Stimulated activated CD8-positive, alpha-beta memory T cell treated with anti-CD3 and anti-CD28 coated beads, Interleukin-7, amount 100 ng/mL, for 24 hours (primary cell): ENCODE measurements around the gene AQP12B.

Experiments
- DNase-seq: peaks from one replicate; pipeline ENCODE4 v3.0.0-alpha.2; 2020; ENCODE audit warnings: low read depth

AQP12B gene

DNA sequence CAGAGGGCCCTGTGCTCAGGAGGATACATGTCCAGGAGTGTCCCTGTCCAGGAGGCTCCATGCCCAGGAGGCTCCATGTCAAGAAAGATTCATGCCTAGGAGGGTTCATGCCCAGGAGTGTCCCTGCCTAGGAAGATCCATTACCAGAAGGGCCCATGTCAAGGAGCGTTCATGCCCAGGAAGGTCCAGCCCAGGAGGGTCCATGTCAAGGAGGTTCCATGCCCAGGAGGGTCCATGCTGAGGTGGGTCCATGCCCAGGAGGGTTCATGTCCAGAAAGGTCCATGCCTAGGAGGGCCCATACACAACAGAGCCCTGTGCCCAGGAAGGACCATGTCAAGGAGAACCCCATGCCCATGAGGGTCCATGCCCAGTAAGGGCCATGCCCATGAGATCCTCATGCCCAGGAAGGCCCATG is 50.4 kb downstream of the AQP12B start:
- no peak for DNase-seq

DNA sequence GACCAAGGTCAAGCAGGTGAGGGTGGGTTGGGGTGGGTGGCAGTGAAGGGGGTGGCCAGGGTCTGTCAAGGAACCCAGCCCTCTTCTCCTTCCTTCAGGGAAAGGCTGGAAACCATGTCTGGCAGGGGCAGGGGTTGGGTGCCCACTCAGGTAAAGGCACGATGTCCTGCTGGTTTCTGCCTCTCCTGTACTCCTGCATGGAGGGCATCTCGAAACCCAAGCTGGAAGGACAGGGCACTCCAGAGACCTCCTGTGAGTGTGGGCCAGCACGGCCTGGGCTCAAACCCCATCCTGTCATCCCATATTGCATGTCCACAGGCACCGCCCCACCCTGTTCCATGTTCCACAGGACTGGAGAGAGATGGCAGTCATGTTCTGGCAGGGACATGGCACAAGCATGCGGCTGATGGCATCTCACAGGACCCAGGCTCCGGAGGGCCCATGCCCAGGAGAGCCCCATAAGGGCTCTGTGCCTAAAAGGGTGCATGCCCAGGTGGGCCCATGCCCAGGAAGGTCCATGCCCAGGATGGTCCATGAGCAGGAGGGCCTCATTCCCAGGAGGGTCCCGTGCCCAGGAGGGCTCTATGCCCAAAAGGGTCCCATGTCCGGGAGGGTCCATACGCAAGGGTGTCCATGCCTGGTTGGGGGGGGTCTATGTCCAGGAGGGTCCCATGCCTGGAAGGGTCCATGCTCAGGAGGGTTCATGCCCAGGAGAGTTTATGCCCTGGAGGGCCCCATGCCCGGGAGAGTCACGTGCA is 51.0 kb downstream of the AQP12B start:
- DNase-seq: no peak

DNA sequence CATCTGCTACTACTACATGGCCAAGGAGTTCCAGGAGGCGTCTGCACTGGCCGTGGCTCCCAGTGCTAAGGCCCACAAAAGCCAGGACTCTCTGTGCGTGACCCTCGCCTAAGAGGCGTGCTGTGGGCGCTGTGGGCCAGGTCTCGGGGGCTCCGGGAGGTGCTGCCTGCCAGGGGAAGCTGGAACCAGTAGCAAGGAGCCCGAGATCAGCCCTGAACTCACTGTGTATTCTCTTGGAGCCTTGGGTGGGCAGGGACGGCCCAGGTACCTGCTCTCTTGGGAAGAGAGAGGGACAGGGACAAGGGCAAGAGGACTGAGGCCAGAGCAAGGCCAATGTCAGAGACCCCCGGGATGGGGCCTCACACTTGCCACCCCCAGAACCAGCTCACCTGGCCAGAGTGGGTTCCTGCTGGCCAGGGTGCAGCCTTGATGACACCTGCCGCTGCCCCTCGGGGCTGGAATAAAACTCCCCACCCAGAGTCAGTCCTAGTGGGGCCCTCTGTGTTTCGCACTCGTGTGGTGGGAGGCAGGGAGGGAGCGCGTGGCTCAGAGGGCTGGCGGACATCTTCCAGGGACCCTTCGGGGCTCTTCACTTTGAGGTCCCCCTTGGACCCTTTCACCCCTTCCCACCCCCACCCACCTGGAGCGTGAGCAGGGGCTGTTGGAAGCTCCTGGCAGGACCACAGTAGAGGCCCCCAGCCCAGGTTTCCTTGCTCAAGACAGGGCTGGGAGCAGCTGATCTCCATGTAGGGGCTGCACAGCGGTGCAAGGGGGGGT is 51.7 kb downstream of the AQP12B start:
- no peak for DNase-seq

DNA sequence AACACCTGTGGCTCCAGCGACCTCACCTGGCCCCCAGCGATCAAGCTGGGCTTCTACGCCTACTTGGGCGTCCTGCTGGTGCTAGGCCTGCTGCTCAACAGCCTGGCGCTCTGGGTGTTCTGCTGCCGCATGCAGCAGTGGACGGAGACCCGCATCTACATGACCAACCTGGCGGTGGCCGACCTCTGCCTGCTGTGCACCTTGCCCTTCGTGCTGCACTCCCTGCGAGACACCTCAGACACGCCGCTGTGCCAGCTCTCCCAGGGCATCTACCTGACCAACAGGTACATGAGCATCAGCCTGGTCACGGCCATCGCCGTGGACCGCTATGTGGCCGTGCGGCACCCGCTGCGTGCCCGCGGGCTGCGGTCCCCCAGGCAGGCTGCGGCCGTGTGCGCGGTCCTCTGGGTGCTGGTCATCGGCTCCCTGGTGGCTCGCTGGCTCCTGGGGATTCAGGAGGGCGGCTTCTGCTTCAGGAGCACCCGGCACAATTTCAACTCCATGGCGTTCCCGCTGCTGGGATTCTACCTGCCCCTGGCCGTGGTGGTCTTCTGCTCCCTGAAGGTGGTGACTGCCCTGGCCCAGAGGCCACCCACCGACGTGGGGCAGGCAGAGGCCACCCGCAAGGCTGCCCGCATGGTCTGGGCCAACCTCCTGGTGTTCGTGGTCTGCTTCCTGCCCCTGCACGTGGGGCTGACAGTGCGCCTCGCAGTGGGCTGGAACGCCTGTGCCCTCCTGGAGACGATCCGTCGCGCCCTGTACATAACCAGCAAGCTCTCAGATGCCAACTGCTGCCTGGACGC is 52.5 kb downstream of the AQP12B start:
- DNase-seq: no peak

DNA sequence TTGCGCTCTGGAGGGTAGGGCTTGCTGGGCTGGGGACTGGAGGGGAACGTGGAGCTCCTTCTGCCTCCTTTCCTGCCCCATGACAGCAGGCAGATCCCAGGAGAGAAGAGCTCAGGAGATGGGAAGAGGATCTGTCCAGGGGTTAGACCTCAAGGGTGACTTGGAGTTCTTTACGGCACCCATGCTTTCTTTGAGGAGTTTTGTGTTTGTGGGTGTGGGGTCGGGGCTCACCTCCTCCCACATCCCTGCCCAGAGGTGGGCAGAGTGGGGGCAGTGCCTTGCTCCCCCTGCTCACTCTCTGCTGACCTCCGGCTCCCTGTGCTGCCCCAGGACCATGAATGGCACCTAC is 53.1 kb downstream of the AQP12B start:
- DNase-seq: no peak

DNA sequence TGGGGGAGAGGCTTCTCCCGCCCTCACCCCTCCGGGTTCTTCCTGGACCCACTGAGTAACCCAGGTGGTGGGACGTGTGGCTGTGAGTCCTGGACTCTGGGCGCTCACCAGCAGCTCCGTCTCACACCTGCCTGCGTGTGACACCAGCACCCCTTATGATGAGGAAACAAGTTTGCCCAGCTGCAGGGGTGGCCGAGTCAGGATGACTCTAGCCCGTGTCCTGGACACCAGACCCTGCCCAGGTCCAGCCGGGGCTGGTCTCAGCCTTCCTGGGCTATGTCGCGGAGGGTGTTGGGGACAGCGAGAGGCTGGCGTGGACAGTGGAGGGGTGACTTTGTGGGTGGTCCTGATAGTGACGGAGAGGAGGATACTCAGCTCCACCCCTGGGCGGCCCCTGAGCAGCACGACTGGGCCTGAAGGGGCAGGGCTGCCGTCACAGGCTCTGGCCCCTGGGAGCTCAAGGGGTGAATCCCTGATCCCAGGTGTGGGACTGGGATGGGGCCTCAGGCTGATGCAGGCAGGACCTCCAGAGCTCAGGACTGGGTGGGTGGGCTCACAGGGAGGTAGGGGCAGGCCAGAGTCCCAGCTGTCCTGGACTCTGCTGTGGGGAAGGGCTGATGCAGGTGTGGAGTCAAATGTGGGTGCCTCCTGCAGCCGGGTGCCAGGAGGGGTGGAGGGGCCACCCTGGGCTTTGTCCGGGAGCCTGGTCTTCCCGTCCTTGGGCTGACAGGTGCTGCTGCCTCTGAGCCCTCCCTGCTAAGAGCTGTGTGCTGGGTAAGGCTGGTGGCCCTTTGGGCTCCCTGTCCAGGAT is 53.7 kb downstream of the AQP12B start:
- no peak for DNase-seq

DNA sequence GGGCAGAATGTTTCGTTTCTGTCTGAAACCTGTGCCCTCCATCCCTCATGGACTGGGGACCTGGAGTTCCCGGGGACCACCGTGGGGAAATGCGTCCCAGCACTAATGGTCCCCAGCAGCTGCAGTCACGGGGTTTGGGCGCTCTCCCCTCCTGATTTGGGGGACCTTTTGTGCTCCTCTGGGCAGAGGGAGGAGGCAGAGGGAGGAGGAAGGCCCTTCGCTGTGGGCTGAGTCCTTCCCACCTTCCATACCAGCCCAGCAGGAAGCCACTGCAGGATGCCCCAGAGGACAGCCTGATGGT is 54.2 kb downstream of the AQP12B start:
- no peak for DNase-seq

DNA sequence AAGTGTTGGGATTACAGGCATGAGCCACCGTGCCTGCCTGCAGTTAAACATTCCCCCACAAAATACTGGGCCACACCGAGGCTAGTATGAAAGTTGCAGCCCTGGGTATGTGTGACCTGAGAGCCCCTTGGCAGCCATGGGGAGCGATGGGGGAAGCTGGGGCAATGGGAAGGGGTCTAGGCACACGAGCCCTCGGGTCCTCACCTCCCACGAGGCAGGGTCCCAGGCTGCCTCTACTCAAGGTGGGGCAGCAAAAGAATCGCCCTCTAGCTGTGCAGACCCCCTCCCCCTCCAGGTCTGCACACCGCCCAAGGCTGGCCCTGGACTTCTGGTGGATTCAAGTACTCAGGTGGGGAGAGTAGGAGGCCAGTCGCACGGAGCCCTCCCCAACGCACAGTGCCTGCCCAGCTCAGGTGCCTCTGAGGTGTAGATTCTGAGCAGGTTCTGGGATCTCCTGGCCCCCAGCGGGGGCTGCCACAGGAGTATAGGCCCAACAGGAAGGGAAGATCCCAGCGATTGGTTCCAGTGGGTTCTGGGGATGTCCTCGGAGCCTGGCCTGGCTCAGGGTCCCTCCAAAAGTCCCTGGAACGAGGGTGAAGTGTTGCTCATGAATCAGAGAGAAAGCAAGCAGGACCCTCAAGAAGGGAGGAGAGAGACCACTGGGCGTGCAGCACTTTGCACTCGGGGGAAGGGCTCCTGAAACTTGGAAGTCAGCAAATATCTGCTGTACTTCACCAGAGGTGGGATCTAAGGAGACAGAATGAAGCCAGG is 54.8 kb downstream of the AQP12B start:
- no peak for DNase-seq

DNA sequence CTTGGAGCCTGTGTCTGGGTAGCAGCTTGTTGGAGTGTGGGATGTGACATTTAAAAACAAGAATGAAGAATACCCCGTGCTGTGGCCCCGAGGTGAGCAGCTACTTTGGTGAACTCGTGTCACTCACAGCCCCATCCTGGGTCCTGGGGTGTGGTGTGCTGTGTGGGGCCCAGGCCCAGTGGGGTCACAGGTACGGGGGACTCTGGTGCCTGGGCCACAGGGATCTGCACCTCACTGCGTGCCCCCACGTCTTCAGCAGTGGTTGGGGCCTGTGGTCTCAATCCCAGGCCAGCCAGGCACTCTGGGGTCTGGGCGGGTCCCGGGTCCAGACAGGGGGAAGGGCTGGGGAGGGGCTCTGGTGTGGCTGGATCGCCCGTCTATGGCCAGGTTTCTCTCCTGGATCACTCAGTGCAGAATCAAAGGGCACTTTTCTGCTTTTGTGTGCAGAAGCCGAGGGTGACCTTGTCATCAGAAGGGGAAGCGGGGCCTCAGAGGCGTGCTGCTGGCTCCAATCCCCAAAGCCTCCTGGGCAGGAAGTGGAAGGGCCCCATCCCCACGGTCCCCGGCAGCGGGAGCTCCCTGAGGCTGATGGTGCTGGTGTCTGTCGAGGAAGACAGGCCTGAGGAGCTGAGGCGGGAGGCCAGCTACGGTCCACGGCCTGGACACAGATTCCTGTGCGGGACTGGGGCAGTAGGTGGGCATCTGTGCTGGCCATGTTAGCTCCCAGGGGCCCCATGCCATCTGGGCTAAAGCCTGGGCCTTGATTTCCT is 56.0 kb downstream of the AQP12B start:
- no peak for DNase-seq
